ENCODE data around the gene CA9. TPM values are rescaled to one million over a fixed set of nuclear protein-coding genes. Genes with fewer than 3 reads are reported as not detected.

The CA9 gene
- total RNA-seq, 1 donor from 2014 or later = not detected

GRCh38 chr9:35714123-35714522 is 40.4 kb downstream of the CA9 start:
- peak; percentile 68 for DNase-seq (ENCODE audit: low spot score)

GRCh38 chr9:35714579-35715252 is 41.0 kb downstream of the CA9 start:
- DNase-seq (ENCODE audit: low spot score) = peak; percentile 81

GRCh38 chr9:35716230-35716629 is 42.5 kb downstream of the CA9 start:
- peak; percentile 64 for DNase-seq (ENCODE audit: low spot score)

DNA sequence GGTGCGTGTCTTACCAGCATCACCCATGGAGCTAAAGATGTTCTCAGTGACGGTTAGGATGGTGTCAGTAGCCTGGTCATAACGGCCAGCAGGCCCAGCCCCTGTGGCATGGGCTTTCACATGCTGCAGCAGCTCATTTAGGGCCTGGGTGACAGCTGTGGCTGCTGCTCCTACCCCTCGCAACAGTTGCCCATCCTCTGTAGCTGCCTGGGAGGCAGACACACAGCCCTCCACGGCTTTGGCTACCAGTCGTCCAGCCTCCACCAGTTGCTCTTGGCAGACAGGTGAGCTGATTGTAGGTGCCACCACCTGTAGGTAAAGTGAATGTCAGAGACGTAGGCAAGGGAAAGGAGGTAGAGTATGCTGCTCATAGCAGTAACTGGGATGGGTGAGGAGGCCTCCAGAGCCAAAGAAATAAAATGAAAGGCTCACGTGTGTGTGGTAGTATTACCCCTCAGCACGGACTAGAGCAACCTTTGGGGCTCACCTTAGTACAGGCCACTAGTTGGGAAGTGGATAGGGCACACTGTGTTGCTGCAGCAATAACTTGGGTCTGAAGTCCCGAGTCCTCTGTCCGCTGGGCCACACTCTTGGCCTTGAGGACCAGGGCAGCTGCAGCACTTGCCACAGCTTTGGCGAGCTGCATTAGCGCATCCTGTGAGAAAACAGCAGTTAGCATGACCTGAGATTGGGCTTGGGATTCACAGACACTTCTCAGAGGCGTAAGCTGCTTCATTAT is 43.6 kb downstream of the CA9 start:
- DNase-seq (ENCODE audit: low spot score) = peak; percentile 78

GRCh38 chr9:35718721-35719511 is 45.2 kb downstream of the CA9 start:
- DNase-seq (ENCODE audit: low spot score) = peak; percentile 71

DNA sequence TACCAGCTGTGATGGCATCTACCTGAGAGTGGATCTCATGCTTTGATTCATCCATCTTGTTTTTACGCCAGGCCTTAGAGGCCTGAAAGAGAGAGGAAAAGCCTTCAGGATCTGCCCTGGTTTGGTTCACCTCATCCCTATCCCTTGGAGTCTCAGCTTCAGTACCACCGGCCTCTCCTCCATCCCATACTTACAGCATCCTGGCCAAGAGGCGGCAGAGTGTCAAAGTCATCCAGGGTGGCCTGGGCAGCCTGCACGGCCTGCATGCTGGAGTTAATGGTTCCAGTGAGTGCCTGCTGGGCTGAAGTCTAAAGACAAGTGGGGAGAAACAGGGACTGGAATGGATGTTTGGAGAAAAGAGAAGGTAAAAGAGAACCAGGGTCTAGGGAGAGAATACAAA is 45.8 kb downstream of the CA9 start:
- no peak for DNase-seq (ENCODE audit: low spot score)

GRCh38 chr9:35723426-35723825 is 49.7 kb downstream of the CA9 start:
- DNase-seq (ENCODE audit: low spot score) = no peak

GRCh38 chr9:35723908-35724307 is 50.2 kb downstream of the CA9 start:
- peak; percentile 79 for DNase-seq (ENCODE audit: low spot score)

GRCh38 chr9:35725362-35725761 is 51.6 kb downstream of the CA9 start:
- peak; percentile 41 for DNase-seq (ENCODE audit: low spot score)

DNA sequence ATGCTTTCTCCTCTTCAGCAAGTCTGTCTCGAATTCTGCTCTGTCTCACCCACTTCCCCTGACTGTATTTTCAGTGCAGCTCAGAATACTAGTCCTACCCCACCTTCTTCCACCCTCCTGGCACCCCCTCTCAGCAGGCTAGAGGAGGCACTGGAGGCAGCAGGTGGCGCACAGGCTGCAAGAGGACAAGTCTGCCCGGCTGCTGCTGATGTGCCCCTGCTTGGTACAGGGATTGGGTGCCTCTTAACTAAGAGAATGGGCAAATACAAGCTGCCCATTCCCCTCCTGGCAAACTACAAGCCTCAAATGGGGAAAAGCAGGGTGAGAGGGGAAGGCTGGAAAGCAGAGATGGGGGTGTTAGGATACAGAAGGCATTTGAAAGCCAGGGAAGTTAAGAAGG is 53.2 kb downstream of the CA9 start:
- DNase-seq (ENCODE audit: low spot score) = no peak

DNA sequence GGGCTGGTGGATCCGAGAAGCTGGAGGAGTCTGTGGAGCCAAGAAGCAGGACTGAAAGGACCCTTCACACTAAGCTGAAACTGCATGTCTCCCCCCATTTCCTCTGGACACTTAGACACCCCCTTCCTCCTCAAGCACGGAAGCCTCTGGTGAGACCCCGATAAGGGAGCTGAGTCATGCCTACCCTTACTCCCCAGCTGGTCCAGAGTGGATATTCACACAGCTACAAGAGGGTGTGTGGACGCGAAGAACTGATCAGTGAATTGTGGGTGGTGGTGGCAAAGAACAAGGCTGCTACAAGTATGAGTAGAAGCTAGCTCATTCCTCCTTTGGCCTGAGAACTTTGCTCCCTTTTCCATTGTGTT is 53.9 kb downstream of the CA9 start:
- no peak for DNase-seq (ENCODE audit: low spot score)

- DNase-seq (ENCODE audit: low spot score) = no peak
Measured at GRCh38 chr9:35728041-35728971, 54.6 kb downstream of the CA9 start.

DNA sequence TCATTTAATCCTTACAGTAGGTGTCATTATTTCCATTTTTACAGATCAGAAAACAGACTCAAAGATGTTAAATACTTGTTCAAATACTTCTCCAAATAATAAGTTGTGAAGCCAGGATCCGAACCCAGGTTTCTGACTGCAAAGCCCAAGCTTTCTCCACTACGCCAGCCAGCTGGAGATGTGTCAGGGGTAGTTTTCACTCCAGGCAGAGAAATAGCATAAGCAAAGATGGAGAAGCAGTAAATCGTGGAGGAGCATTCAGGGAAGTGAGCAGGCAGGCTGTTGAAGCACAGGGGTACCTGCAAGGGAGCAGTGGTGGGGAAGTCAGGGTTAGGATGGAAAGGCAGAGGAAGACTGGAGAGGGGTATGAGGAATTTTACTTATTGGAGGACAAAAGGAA is 55.4 kb downstream of the CA9 start:
- DNase-seq (ENCODE audit: low spot score) = no peak

GRCh38 chr9:35729700-35730485 is 56.2 kb downstream of the CA9 start:
- DNase-seq (ENCODE audit: low spot score) = no peak

- DNase-seq (ENCODE audit: low spot score) = no peak
Measured at GRCh38 chr9:35730486-35730854, 56.7 kb downstream of the CA9 start.

Small RNAs within 50 kb of the gene (microRNA-seq; reads per million reads assigned to microRNA genes)
- gene MIR6852 (ENCODE audit: borderline number of aligned reads) = not detected

Other genes starting within 250 kb of the CA9 start
- 40.2 TPM for gene RUSC2, start 183.8 kb upstream of the CA9 start, total RNA-seq
- gene TESK1, start 68.7 kb upstream of the CA9 start, total RNA-seq = 94.4 TPM
- gene CD72, start 55.5 kb upstream of the CA9 start, total RNA-seq = 7.0 TPM
- gene SIT1, start 23.0 kb upstream of the CA9 start, total RNA-seq = 1.3 TPM
- 19,106 TPM for gene RMRP, start 15.9 kb upstream of the CA9 start, total RNA-seq
- 103 TPM for gene CCDC107, start 15.6 kb upstream of the CA9 start, total RNA-seq
- gene ARHGEF39, start 8.7 kb upstream of the CA9 start, total RNA-seq = 0.58 TPM
- 244 TPM for gene TPM2, start 16.0 kb downstream of the CA9 start, total RNA-seq
- 622 TPM for gene TLN1, start 58.3 kb downstream of the CA9 start, total RNA-seq
- 42.5 TPM for gene CREB3, start 58.7 kb downstream of the CA9 start, total RNA-seq
- gene GBA2, start 75.3 kb downstream of the CA9 start, total RNA-seq = 54.5 TPM
- gene RGP1, start 75.4 kb downstream of the CA9 start, total RNA-seq = 25.0 TPM
- gene MSMP, start 80.3 kb downstream of the CA9 start, total RNA-seq = not detected
- gene NPR2, start 117.7 kb downstream of the CA9 start, total RNA-seq = 23.2 TPM
- gene SPAG8, start 138.3 kb downstream of the CA9 start, total RNA-seq = 0.61 TPM
- 42.7 TPM for gene HINT2, start 141.1 kb downstream of the CA9 start, total RNA-seq
- gene FAM221B, start 154.8 kb downstream of the CA9 start, total RNA-seq = not detected
- 6.7 TPM for gene TMEM8B, start 155.3 kb downstream of the CA9 start, total RNA-seq
- gene OR13J1, start 196.5 kb downstream of the CA9 start, total RNA-seq = not detected
- gene HRCT1, start 232.3 kb downstream of the CA9 start, total RNA-seq = 5.2 TPM
- gene SPAAR, start 235.6 kb downstream of the CA9 start, total RNA-seq = 25.3 TPM

All from mesenteric fat pad (tissue), 1 donor.